GM10248 (cell line): ENCODE data around the gene DYNLL2.

Experiments used
- CTCF ChIA-PET: fragments of 300-600 bp; sonication (Branson Sonifier 250); formaldehyde crosslinking; extraction: SDS; loops from one replicate; lab custom pipeline; 2021; ENCODE audit warnings: antibody characterized with exemption; lab: Yijun Ruan, JAX
- POLR2A ChIA-PET: fragments of 350-650 bp; sonication (Branson Sonifier 250); formaldehyde crosslinking; extraction: SDS; loops from one replicate; lab custom pipeline; 2020; ENCODE audit warnings: antibody characterized with exemption; lab: Yijun Ruan, JAX
- DNase-seq: peaks from one replicate; pipeline ENCODE4 v3.0.0; 2012; ENCODE audit errors: extremely low spot score
- TF ChIP-seq, protein P1 (sequence below): IDR thresholded peaks from 2 replicates; pipeline ENCODE4 v1.5.1; 2012; ENCODE audit warnings: mild to moderate bottlenecking, low read depth; ENCODE audit errors: extremely low read depth, missing control alignments, control extremely low read depth

DYNLL2 gene

GRCh38 chr17:58052945-58053715 is 30.1 kb upstream of the DYNLL2 start:
- ChIA-PET CTCF (interaction anchor here (1.2 kb wide), 1 partner anchor 220 kb away, joined by 3 read pairs; no protein-coding TSS in a partner anchor), POLR2A (no interaction called here)
- TF ChIP-seq, protein P1, sequence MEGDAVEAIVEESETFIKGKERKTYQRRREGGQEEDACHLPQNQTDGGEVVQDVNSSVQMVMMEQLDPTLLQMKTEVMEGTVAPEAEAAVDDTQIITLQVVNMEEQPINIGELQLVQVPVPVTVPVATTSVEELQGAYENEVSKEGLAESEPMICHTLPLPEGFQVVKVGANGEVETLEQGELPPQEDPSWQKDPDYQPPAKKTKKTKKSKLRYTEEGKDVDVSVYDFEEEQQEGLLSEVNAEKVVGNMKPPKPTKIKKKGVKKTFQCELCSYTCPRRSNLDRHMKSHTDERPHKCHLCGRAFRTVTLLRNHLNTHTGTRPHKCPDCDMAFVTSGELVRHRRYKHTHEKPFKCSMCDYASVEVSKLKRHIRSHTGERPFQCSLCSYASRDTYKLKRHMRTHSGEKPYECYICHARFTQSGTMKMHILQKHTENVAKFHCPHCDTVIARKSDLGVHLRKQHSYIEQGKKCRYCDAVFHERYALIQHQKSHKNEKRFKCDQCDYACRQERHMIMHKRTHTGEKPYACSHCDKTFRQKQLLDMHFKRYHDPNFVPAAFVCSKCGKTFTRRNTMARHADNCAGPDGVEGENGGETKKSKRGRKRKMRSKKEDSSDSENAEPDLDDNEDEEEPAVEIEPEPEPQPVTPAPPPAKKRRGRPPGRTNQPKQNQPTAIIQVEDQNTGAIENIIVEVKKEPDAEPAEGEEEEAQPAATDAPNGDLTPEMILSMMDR, result no peak
- no peak for DNase-seq

GRCh38 chr17:58054641-58055040 is 28.6 kb upstream of the DYNLL2 start:
- ChIA-PET POLR2A (interaction anchor here (0.6 kb wide), 1 partner anchor 124 kb away, joined by 4 read pairs; no protein-coding TSS in a partner anchor), CTCF (interaction anchor here (1.1 kb wide), 1 partner anchor 9 kb away, joined by 3 read pairs; no protein-coding TSS in a partner anchor)
- DNase-seq, result no peak
- TF ChIP-seq, protein P1, result no peak

GRCh38 chr17:58056476-58056875 is 26.7 kb upstream of the DYNLL2 start:
- ChIA-PET CTCF (no interaction called here), POLR2A (no interaction called here)
- no peak for DNase-seq
- TF ChIP-seq, protein P1, result no peak

DNA sequence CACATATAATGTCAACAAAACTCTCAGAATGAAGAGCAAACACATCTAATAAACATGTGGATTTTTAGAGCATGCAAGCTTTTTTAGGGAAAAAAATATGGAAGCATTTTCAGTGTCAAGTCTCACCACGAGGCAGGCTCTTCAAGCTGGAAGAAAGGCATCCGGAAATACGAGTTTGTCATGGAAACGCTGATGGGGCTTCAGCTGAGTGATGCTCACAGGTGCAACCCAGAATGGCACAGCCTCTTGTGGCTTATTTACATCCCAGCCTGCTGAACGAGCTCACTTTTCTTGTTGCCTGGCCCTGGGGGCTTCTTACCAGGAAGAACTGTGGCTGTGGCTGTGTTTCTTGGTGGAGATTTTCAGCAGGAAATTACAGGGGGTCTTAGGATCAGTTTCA is 24.1 kb upstream of the DYNLL2 start:
- CTCF ChIA-PET, result interaction anchor here (0.6 kb wide), 1 partner anchor 25 kb away, joined by 3 read pairs; the partner anchor contains the start of gene DYNLL2
- DNase-seq, result no peak
- POLR2A ChIA-PET, result no interaction called here
- TF ChIP-seq, protein P1, result no peak

- DNase-seq, result no peak
- POLR2A ChIA-PET, result no interaction called here
- TF ChIP-seq, protein P1, result no peak
- CTCF ChIA-PET, result interaction anchor here (1.1 to 2.0 kb wide), 3 partner anchors 10 to 190 kb away, joined by 3 to 4 read pairs (median 4); no protein-coding TSS in a partner anchor
Observed at GRCh38 chr17:58060596-58061191, 22.5 kb upstream of the DYNLL2 start.

DNA sequence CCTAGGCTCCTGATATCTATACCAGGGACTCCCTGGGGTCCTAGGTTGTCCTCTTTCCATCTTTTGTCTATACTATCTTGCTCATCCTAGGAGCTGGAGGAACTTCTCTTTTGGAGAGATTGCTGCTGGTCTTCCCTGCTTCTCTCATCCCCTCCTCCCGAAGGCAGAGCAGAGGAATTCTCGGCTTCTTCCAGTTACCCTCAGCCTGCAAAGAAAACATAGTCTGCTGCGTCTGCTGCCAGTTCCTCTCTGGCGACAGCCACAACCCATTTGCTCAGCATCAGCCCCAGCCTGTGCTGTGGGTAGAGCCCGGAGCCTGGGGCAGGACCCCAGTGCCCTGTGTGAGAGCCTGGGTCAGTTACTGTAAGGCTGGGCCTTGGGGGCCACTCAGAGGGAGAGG is 21.5 kb upstream of the DYNLL2 start:
- DNase-seq, result no peak
- ChIA-PET POLR2A (no interaction called here), CTCF (interaction anchor here (1.1 to 2.0 kb wide), 4 partner anchors 9 to 189 kb away, joined by 3 to 4 read pairs (median 4); no protein-coding TSS in a partner anchor)
- TF ChIP-seq, protein P1, result no peak
